H1 (cell line): ENCODE measurements around the gene KCNH4.
"Not testable (repeated sequence)": the region's sequence is repeated elsewhere in the genome, so short reads cannot be mapped to it uniquely, and the experiment has no call there.

Experiments
- CBX8 ChIP-seq: fragments of 300-800, 300-1000 bp; sonication (generic); IDR thresholded peaks from 2 replicates; pipeline ENCODE4 v1.7.1; 2016; ENCODE audit warnings: low read depth, low read length, borderline replicate concordance
- EZH2 ChIP-seq: fragments of 200-600 bp; sonication (generic); IDR thresholded peaks from 2 replicates; pipeline ENCODE4 v1.7.1; 2012; ENCODE audit warnings: low read depth, mild to moderate bottlenecking, moderate library complexity, low read length, inconsistent platforms; ENCODE audit not compliant: severe bottlenecking
- GABPA ChIP-seq: IDR thresholded peaks from 2 replicates; pipeline ENCODE4 v1.6.1; 2011; ENCODE audit warnings: mild to moderate bottlenecking, low read length, moderate library complexity, borderline replicate concordance; ENCODE audit not compliant: insufficient read depth
- POLR2A ChIP-seq, 2 experiments: IDR thresholded peaks; 1 replicate in 1 of 2; 2 replicates in 1 of 2; pipeline ENCODE4 v1.6.1; 2011; ENCODE audit warnings: low read depth in 2 of 2, low read length in 2 of 2, mild to moderate bottlenecking in 2 of 2; ENCODE audit errors: control extremely low read depth in 1 of 2
- SP1 ChIP-seq: IDR thresholded peaks from 2 replicates; pipeline ENCODE4 v1.6.1; 2011; ENCODE audit warnings: low read depth, low read length

- TF ChIP-seq EZH2; POLR2A (IDR thresholded peaks at IDR 0.05; ENCODE audit: control extremely low read depth in 1 of 2, low read depth in 2 of 2, low read length in 2 of 2); GABPA; CBX8; SP1: not testable (repeated sequence)
Measured at GRCh38 chr17:42211921-42212341, 31.0 kb upstream of the KCNH4 start.
